Measurements from ENCODE around the gene DMXL2. TPM values are rescaled to one million over a fixed set of nuclear protein-coding genes. Genes with fewer than 3 reads are reported as not detected.

DMXL2 gene
- total and polyA plus RNA-seq, 9 of the 15 experiments (the other 6 are each of a cell fraction or from before 2014, with no cell fraction given), result 9.3 to 57.7 (median 30.7) TPM

DNA sequence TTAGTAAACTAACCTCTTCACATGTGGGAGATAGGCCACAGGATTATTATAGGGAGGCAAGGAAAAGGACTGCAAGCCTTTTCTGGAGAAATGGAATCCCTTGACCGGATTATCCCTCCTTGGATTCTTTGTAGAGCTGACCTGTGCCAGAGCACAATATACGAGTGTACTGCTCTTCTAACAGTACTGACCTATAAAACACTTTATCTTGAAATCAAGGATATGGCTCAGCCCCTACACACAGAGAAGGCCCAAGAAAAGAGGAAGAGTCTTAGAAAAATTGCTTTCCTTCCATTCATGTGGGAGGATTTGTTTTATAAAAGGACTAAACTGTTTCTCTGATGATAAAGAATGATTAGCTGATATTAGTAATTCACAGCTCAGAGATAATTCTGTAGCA lies 42.2 kb downstream of the DMXL2 start (continued):
- TF ChIP-seq, protein P1, sequence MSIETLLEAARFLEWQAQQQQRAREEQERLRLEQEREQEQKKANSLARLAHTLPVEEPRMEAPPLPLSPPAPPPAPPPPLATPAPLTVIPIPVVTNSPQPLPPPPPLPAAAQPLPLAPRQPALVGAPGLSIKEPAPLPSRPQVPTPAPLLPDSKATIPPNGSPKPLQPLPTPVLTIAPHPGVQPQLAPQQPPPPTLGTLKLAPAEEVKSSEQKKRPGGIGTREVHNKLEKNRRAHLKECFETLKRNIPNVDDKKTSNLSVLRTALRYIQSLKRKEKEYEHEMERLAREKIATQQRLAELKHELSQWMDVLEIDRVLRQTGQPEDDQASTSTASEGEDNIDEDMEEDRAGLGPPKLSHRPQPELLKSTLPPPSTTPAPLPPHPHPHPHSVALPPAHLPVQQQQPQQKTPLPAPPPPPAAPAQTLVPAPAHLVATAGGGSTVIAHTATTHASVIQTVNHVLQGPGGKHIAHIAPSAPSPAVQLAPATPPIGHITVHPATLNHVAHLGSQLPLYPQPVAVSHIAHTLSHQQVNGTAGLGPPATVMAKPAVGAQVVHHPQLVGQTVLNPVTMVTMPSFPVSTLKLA (conservative IDR thresholded peaks at IDR 0.05), result 0 out of 4 replicates have a peak, but pooled peaks of 1 of the 2 experiments have one; percentile 1
- no peak for TF ChIP-seq PHF21A (IDR thresholded peaks at IDR 0.05; ENCODE audit: borderline replicate concordance, low read depth)
- no peak for TF ChIP-seq CHCHD3 (CRISPR knock-in tag; IDR thresholded peaks at IDR 0.05)
- TF ChIP-seq, protein P2, sequence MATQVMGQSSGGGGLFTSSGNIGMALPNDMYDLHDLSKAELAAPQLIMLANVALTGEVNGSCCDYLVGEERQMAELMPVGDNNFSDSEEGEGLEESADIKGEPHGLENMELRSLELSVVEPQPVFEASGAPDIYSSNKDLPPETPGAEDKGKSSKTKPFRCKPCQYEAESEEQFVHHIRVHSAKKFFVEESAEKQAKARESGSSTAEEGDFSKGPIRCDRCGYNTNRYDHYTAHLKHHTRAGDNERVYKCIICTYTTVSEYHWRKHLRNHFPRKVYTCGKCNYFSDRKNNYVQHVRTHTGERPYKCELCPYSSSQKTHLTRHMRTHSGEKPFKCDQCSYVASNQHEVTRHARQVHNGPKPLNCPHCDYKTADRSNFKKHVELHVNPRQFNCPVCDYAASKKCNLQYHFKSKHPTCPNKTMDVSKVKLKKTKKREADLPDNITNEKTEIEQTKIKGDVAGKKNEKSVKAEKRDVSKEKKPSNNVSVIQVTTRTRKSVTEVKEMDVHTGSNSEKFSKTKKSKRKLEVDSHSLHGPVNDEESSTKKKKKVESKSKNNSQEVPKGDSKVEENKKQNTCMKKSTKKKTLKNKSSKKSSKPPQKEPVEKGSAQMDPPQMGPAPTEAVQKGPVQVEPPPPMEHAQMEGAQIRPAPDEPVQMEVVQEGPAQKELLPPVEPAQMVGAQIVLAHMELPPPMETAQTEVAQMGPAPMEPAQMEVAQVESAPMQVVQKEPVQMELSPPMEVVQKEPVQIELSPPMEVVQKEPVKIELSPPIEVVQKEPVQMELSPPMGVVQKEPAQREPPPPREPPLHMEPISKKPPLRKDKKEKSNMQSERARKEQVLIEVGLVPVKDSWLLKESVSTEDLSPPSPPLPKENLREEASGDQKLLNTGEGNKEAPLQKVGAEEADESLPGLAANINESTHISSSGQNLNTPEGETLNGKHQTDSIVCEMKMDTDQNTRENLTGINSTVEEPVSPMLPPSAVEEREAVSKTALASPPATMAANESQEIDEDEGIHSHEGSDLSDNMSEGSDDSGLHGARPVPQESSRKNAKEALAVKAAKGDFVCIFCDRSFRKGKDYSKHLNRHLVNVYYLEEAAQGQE (IDR thresholded peaks at IDR 0.05; ENCODE audit: borderline replicate concordance), result no peak
- TF ChIP-seq, protein P2 (CRISPR knock-in tag; IDR thresholded peaks at IDR 0.05; ENCODE audit: low read depth), result no peak
- no peak for TF ChIP-seq CCAR2 (IDR thresholded peaks at IDR 0.05; ENCODE audit: low read depth, low read length)
- TF ChIP-seq, protein P3, sequence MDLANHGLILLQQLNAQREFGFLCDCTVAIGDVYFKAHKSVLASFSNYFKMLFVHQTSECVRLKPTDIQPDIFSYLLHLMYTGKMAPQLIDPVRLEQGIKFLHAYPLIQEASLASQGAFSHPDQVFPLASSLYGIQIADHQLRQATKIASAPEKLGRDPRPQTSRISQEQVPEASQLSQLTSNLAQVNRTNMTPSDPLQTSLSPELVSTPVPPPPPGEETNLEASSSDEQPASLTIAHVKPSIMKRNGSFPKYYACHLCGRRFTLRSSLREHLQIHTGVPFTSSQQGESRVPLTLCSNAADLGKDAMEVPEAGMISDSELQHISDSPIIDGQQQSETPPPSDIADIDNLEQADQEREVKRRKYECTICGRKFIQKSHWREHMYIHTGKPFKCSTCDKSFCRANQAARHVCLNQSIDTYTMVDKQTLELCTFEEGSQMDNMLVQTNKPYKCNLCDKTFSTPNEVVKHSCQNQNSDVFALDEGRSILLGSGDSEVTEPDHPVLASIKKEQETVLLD (IDR thresholded peaks at IDR 0.05), result peak; percentile 15; the same call in 1 of the 2 replicates
- TF ChIP-seq, protein P4, sequence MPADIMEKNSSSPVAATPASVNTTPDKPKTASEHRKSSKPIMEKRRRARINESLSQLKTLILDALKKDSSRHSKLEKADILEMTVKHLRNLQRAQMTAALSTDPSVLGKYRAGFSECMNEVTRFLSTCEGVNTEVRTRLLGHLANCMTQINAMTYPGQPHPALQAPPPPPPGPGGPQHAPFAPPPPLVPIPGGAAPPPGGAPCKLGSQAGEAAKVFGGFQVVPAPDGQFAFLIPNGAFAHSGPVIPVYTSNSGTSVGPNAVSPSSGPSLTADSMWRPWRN (IDR thresholded peaks at IDR 0.05; ENCODE audit: low read depth), result 0 out of 2 replicates have a peak, but pooled peaks have one; percentile 20
- TF ChIP-seq PYGO2 (tag; IDR thresholded peaks at IDR 0.05), result no peak
- no peak for TF ChIP-seq ZNF589 (CRISPR knock-in tag; IDR thresholded peaks at IDR 0.05; ENCODE audit: low read depth)
- no peak for TF ChIP-seq ZNF274 (IDR thresholded peaks at IDR 0.05; ENCODE audit: borderline replicate concordance, low read depth, low read length)
- TF ChIP-seq NONO (IDR thresholded peaks at IDR 0.05; ENCODE audit: low read depth in 2 of 2, low read length in 1 of 2), result 0 out of 4 replicates have a peak, but pooled peaks of 1 of the 2 experiments have one; percentile 9
- TF ChIP-seq ZNF717 (CRISPR knock-in tag; IDR thresholded peaks at IDR 0.05), result no peak
